A549 (cell line): ENCODE data around the gene PRSS56. TPM values are rescaled to one million over a fixed set of nuclear protein-coding genes. Genes with fewer than 3 reads are reported as not detected.
A peak's percentile ranks its signal among the peaks of the same experiment; 100 is the strongest.

Source experiments
- ATAC-seq, 2 experiments: fragments of 200-7000 bp in 1 of 2; fragments of >200 bp in 1 of 2; cut with Nextera tagmentation in 1 of 2; cut with Tn5 transposase in 1 of 2; 3 replicates each; pipeline versions ENCODE4 v1.8.0 to v1.9.1; 2018 to 2020; ENCODE audit warnings: mild to moderate bottlenecking in 1 of 2, moderate library complexity in 1 of 2
- CTCF ChIA-PET: fragments of 300-600 bp; sonication (Branson Sonifier 250); formaldehyde crosslinking; extraction: SDS; loops from one replicate; lab custom pipeline; 2021; ENCODE audit warnings: antibody characterized with exemption, inconsistent platforms; lab: Yijun Ruan, JAX
- POLR2A ChIA-PET: fragments of 350-600 bp; formaldehyde crosslinking; extraction: SDS; loops from one replicate; lab custom pipeline; 2021; ENCODE audit warnings: antibody characterized with exemption, inconsistent platforms; lab: Yijun Ruan, JAX
- DNase-seq, 2 experiments: peaks; one replicate each; pipeline versions ENCODE4 v3.0.0 to v3.0.0-alpha.2; 2011 to 2016; ENCODE audit warnings: low read depth in 1 of 2, low spot score in 1 of 2
- FAIRE-seq: peaks from 2 replicates; lab custom pipeline; 2011; peaks lifted over from hg19 to GRCh38; lab: Jason Lieb, UNC
- H3K27ac ChIP-seq, 2 experiments: fragments of >200 bp; sonication (Bioruptor Twin); formaldehyde crosslinking; 3 replicates each; pipeline ENCODE4 v1.5.1; 2016 to 2017
- H3K4me1 ChIP-seq: fragments of >200 bp; sonication (Bioruptor Twin); formaldehyde crosslinking; 3 replicates; pipeline ENCODE4 v1.6.1; 2016
- H3K4me2 ChIP-seq: fragments of >200 bp; sonication (Bioruptor Twin); formaldehyde crosslinking; 3 replicates; pipeline ENCODE4 v1.6.1; 2016
- H3K4me3 ChIP-seq: fragments of >200 bp; sonication (Bioruptor Twin); formaldehyde crosslinking; 3 replicates; pipeline ENCODE4 v1.5.1; 2016
- H3K9me3 ChIP-seq: fragments of >200 bp; sonication (Bioruptor Twin); formaldehyde crosslinking; 3 replicates; pipeline ENCODE4 v1.6.1; 2016
- CHD2 ChIP-seq: fragments of 150-350 bp; IDR thresholded peaks from 2 replicates; pipeline ENCODE4 v1.6.1; 2014; ENCODE audit warnings: low read length; ENCODE audit not compliant: partially characterized antibody
- EP300 ChIP-seq, 2 experiments: fragments of >200 bp; sonication (Bioruptor Twin); formaldehyde crosslinking; IDR thresholded peaks; 2 replicates in 1 of 2; 3 replicates in 1 of 2; pipeline ENCODE4 v1.6.1; 2016 to 2017
- ESRRA ChIP-seq: fragments of 150-350 bp; IDR thresholded peaks from 2 replicates; pipeline ENCODE4 v1.6.1; 2014; ENCODE audit warnings: mild to moderate bottlenecking, low read length, borderline replicate concordance
- FOSL2 ChIP-seq, 2 experiments: fragments of 450-650 bp in 1 of 2; fragments of >200 bp in 1 of 2; sonication (Bioruptor Twin) in 1 of 2; formaldehyde crosslinking; IDR thresholded peaks; 2 replicates each; pipeline versions ENCODE4 v1.5.0 to v1.6.1; 2016 to 2020; ENCODE audit warnings: mild to moderate bottlenecking in 1 of 2, moderate library complexity in 1 of 2
- FOXS1 ChIP-seq: fragments of 250-450 bp; sonication (Bioruptor Pico); IDR thresholded peaks from 2 replicates; pipeline ENCODE4 v1.5.0; 2020; ENCODE audit warnings: mild to moderate bottlenecking, moderate library complexity
- HOXB5 ChIP-seq: fragments of 250-450 bp; sonication (Bioruptor Pico); IDR thresholded peaks from 2 replicates; pipeline ENCODE4 v1.5.0; 2020; ENCODE audit warnings: mild to moderate bottlenecking, moderate library complexity
- NPAS2 ChIP-seq: fragments of 250-450 bp; sonication (Bioruptor Pico); IDR thresholded peaks from 2 replicates; pipeline ENCODE4 v1.8.0; 2022; ENCODE audit warnings: mild to moderate bottlenecking, moderate library complexity, borderline replicate concordance
- NR3C1 ChIP-seq: fragments of >200 bp; sonication (Bioruptor Twin); formaldehyde crosslinking; IDR thresholded peaks from 3 replicates; pipeline ENCODE4 v1.6.1; 2017
- POLR2A ChIP-seq: IDR thresholded peaks from 2 replicates; pipeline ENCODE4 v1.6.1; 2012; ENCODE audit warnings: mild to moderate bottlenecking, low read length
- POLR2AphosphoS2 ChIP-seq: conservative IDR thresholded peaks from 2 replicates; pipeline ENCODE4 v1.6.1; 2012; ENCODE audit warnings: low read length, improper control_type of control experiment, inconsistent platforms
- RARB ChIP-seq: fragments of 250-450 bp; sonication (Bioruptor Pico); IDR thresholded peaks from 2 replicates; pipeline ENCODE4 v1.8.0; 2021; ENCODE audit warnings: mild to moderate bottlenecking, moderate library complexity
- TP53 ChIP-seq: fragments of 250-450 bp; sonication (Bioruptor Pico); IDR thresholded peaks from 2 replicates; pipeline ENCODE4 v1.5.0; 2021; ENCODE audit warnings: mild to moderate bottlenecking, moderate library complexity
- WGBS: methylation state at CpG from one replicate; pipeline ENCODE4 v1.1.6; 2017; ENCODE audit errors: missing lambda C conversion rate; 5-methylcytosine and 5-hydroxymethylcytosine counted together
- polyA plus RNA-seq, 4 experiments: library from polyadenylated mRNA; depleted of rRNA in 3 of 4; stranded (reverse); fragments of >200 nt; fragmentation: RNase III in 1 of 4; extraction: RNeasy Plus Mini Kit Qiagen cat#74134 plus additional on column Dnase treatment in 1 of 4; gene quantifications; 2 replicates in 3 of 4; 3 replicates in 1 of 4; pipeline ENCODE4 v1.2.3, GENCODE V29; 2011 to 2017
- TF ChIP-seq, protein P1 (sequence below): fragments of 450-650 bp; IDR thresholded peaks from 2 replicates; pipeline ENCODE4 v1.6.1; 2014; ENCODE audit warnings: antibody characterized with exemption
- TF ChIP-seq, protein P2 (sequence below): fragments of >200 bp; sonication (Bioruptor Twin); formaldehyde crosslinking; IDR thresholded peaks from 3 replicates; pipeline ENCODE4 v1.6.1; 2016
- TF ChIP-seq, protein P3 (sequence below): fragments of 250-450 bp; sonication (Bioruptor Pico); IDR thresholded peaks from 2 replicates; pipeline ENCODE4 v1.5.0; 2020; ENCODE audit warnings: low read depth, mild to moderate bottlenecking, moderate library complexity
- TF ChIP-seq, protein P4 (sequence below): IDR thresholded peaks from 2 replicates; pipeline ENCODE4 v1.6.1; 2012; ENCODE audit warnings: low read depth, borderline replicate concordance

Gene PRSS56
- polyA plus RNA-seq, 2 of the 4 experiments (the other 2 are of a cell fraction): not detected

DNA sequence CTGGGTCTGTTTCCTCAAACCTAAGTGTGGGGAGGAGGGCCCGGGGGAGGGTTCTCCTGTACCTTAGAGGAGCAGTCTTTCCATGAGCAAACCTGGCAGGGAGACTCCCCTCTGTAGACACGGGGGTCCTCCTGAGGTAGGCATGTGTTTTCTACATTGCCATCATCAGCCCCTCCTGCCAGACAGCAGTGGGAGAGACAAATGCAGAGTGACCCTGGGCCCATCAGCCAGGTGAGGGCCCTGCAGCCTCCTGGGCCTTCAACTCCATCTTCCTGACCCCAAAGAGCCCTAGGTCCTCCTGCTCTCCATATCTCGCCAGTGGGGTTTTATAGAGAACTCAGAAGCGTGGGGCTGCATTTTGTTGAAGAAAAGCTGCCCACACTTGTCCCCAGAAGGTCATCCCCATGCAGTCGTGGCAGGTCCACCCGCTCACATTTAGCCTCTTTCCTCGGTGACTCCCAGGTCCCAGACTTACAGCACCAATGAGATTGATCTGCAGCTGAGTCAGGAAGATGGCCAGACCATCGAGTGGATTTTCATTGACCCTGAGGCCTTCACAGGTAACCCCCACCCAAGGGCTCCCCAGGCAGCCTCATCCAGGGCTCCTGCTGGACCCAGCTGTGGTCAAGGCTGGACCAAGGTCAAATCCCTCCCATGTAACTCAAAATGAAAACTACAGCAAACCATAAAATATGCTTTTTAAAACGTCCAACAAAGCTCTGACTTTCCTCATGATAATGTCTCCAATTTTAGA lies 21.9 kb downstream of the PRSS56 start:
- DNase-seq (no peak), ATAC-seq (peak in 1 of 2 experiments; percentile 3; a peak in 2 of 6 replicates), FAIRE-seq (no peak)
- no peaks in the 10 kb centered on the region for H3K9me3 ChIP-seq
- no peaks in the 10 kb centered on the region for H3K4me1 ChIP-seq
- ChIA-PET POLR2A (no interaction called here), CTCF (interaction anchor here (1.5 to 1.6 kb wide), 2 partner anchors 19 to 741 kb away, joined by 3 to 4 read pairs; no protein-coding TSS in a partner anchor)
- H3K4me2 ChIP-seq: no peak overlapping the region
- H3K27ac ChIP-seq: no peak overlapping the region
- 65% methylated on average over 9 of the region's 9 CpGs for WGBS
- TF ChIP-seq, protein P1, sequence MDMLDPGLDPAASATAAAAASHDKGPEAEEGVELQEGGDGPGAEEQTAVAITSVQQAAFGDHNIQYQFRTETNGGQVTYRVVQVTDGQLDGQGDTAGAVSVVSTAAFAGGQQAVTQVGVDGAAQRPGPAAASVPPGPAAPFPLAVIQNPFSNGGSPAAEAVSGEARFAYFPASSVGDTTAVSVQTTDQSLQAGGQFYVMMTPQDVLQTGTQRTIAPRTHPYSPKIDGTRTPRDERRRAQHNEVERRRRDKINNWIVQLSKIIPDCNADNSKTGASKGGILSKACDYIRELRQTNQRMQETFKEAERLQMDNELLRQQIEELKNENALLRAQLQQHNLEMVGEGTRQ: no peak
- TF ChIP-seq ESRRA (no peak), EP300 (IDR thresholded peaks at IDR 0.05) (no peak), HOXB5 (CRISPR knock-in tag) (no peak), POLR2AphosphoS2 (no peak), FOXS1 (CRISPR knock-in tag) (no peak), TP53 (no peak), CHD2 (no peak), NPAS2 (no peak)
- TF ChIP-seq, protein P2, sequence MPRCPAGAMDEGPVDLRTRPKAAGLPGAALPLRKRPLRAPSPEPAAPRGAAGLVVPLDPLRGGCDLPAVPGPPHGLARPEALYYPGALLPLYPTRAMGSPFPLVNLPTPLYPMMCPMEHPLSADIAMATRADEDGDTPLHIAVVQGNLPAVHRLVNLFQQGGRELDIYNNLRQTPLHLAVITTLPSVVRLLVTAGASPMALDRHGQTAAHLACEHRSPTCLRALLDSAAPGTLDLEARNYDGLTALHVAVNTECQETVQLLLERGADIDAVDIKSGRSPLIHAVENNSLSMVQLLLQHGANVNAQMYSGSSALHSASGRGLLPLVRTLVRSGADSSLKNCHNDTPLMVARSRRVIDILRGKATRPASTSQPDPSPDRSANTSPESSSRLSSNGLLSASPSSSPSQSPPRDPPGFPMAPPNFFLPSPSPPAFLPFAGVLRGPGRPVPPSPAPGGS: no peak
- TF ChIP-seq, protein P3, sequence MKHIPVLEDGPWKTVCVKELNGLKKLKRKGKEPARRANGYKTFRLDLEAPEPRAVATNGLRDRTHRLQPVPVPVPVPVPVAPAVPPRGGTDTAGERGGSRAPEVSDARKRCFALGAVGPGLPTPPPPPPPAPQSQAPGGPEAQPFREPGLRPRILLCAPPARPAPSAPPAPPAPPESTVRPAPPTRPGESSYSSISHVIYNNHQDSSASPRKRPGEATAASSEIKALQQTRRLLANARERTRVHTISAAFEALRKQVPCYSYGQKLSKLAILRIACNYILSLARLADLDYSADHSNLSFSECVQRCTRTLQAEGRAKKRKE (CRISPR knock-in tag): no peak
- TF ChIP-seq, protein P4, sequence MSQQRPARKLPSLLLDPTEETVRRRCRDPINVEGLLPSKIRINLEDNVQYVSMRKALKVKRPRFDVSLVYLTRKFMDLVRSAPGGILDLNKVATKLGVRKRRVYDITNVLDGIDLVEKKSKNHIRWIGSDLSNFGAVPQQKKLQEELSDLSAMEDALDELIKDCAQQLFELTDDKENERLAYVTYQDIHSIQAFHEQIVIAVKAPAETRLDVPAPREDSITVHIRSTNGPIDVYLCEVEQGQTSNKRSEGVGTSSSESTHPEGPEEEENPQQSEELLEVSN: no peak
- H3K4me3 ChIP-seq: no peak overlapping the region

DNA sequence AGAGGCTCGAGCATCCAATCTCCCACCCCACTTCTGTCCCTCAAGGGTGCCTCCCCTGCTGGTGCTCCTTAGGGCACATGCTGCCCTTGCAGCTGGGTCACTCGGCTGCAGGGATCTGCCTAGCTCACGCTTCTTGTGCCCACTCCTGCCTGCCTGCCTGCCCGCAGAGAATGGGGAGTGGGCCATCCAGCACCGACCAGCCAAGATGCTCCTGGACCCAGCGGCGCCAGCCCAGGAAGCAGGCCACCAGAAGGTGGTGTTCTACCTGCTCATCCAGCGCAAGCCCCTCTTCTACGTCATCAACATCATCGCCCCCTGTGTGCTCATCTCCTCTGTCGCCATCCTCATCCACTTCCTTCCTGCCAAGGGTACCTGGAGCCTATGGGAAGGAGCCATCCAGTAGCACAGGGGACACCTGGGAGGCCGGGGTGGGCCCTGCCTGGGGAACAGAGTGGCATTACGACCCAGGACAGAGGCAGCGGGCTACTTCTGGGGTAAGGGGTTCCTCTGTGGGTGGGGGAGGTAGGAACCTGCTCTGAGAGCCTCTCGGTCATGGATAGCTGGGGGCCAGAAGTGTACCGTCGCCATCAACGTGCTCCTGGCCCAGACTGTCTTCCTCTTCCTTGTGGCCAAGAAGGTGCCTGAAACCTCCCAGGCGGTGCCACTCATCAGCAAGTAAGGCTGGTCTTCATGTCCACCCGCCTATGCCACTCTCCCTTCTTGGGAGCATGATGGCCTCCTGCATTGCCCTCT lies 22.7 kb downstream of the PRSS56 start:
- Histone ChIP-seq H3K4me1 (no peaks in the 10 kb centered on the region), H3K27ac (no peak overlapping the region), H3K4me2 (no peak overlapping the region), H3K4me3 (no peak overlapping the region), H3K9me3 (no peaks in the 10 kb centered on the region)
- CTCF ChIA-PET: interaction anchor here (1.5 to 1.6 kb wide), 2 partner anchors 19 to 742 kb away, joined by 3 to 4 read pairs; no protein-coding TSS in a partner anchor
- ATAC-seq (no peak), DNase-seq (no peak), FAIRE-seq (no peak)
- TF ChIP-seq POLR2A (0 out of 2 replicates have a peak, but pooled peaks have one; percentile 6), RARB (CRISPR knock-in tag) (no peak)
- POLR2A ChIA-PET: no interaction called here
- WGBS: 93% methylated on average over 18 of the region's 20 CpGs

DNA sequence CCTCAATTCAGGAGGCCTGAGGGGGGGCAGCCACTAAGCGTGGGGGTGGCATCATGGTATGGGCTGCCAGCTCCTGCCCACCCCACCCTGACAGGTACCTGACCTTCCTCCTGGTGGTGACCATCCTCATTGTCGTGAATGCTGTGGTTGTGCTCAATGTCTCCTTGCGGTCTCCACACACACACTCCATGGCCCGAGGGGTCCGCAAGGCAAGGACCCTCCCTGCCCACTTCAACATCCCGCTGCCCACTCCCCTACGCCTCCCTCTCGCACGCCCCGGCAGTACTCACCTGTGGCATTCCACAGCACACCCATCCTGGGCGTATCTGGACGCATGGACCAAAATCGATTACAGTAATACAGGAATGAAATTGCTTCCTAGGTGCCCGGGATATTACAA lies 23.3 kb downstream of the PRSS56 start:
- H3K4me1 ChIP-seq: no peaks in the 10 kb centered on the region
- FAIRE-seq (no peak), ATAC-seq (no peak), DNase-seq (no peak)
- no peak overlapping the region for H3K4me3 ChIP-seq
- POLR2A ChIA-PET: no interaction called here
- TF ChIP-seq CHD2 (no peak), NPAS2 (no peak), NR3C1 (no peak), FOSL2 (IDR thresholded peaks at IDR 0.05) (no peak), FOSL2 (CRISPR knock-in tag; IDR thresholded peaks at IDR 0.05) (no peak)
- H3K27ac ChIP-seq: no peak overlapping the region
- H3K9me3 ChIP-seq: no peaks in the 10 kb centered on the region
- no peak overlapping the region for H3K4me2 ChIP-seq
- WGBS: 91% methylated on average over 12 of the region's 14 CpGs
- CTCF ChIA-PET: interaction anchor here (1.6 kb wide), 1 partner anchor 742 kb away, joined by 4 read pairs; no protein-coding TSS in a partner anchor
